Gastrocnemius medialis (tissue), 4 donors: ENCODE measurements around the gene GATC. TPM values are rescaled to one million over a fixed set of nuclear protein-coding genes. Genes with fewer than 3 reads are reported as not detected.

Experiments
- ATAC-seq, 2 donors: fragments of 150-250 bp; one replicate each; pipeline ENCODE4 v1.9.1; 2016
- DNase-seq, 2 donors: peaks; one replicate each; pipeline ENCODE4 v3.0.0-alpha.2; 2019
- H3K27ac ChIP-seq, 4 donors: fragments of 200-600 bp; sonication (generic); 1 replicate in 1 of 4; 2 replicates in 3 of 4; pipeline ENCODE4 v1.5.1; 2016 to 2018; ENCODE audit warnings: mild to moderate bottlenecking in 2 of 4, moderate library complexity in 1 of 4
- H3K27me3 ChIP-seq, 3 donors: fragments of 200-600 bp; sonication (generic) in 2 of 3; 1 replicate in 1 of 3; 2 replicates in 2 of 3; pipeline versions ENCODE4 v1.5.1 to v1.6.0; 2016 to 2019; ENCODE audit warnings: mild to moderate bottlenecking in 1 of 3, moderate library complexity in 1 of 3
- H3K36me3 ChIP-seq, 2 donors: fragments of 200-600 bp; sonication (generic) in 1 of 2; one replicate each; pipeline ENCODE4 v1.5.1; 2017 to 2018
- H3K4me1 ChIP-seq, 2 donors: fragments of 200-600 bp; sonication (generic) in 1 of 2; one replicate each; pipeline ENCODE4 v1.5.1; 2016 to 2017; ENCODE audit warnings: mild to moderate bottlenecking in 2 of 2
- H3K4me3 ChIP-seq, 4 donors: fragments of 200-600 bp; sonication (generic) in 3 of 4; 1 replicate in 1 of 4; 2 replicates in 3 of 4; pipeline ENCODE4 v1.5.1; 2016 to 2019; ENCODE audit warnings: mild to moderate bottlenecking in 2 of 4
- H3K9me3 ChIP-seq, 3 donors: fragments of 200-600 bp; sonication (generic) in 2 of 3; 1 replicate in 1 of 3; 2 replicates in 2 of 3; pipeline ENCODE4 v1.5.1; 2016 to 2019
- CTCF ChIP-seq, 5 experiments: fragments of 450-650 bp in 3 of 5; fragments of 200-600 bp in 2 of 5; sonication (generic) in 2 of 5; IDR thresholded peaks in 4 of 5; conservative IDR thresholded peaks in 1 of 5; 1 replicate in 4 of 5; 2 replicates in 1 of 5; pipeline ENCODE4 v1.5.1; 2016 to 2019; ENCODE audit warnings: antibody characterized with exemption in 5 of 5, mild to moderate bottlenecking in 3 of 5, moderate library complexity in 3 of 5
- POLR2A ChIP-seq, 2 donors: fragments of 450-650 bp; IDR thresholded peaks; one replicate each; pipeline ENCODE4 v1.6.1; 2017; ENCODE audit warnings: antibody characterized with exemption in 2 of 2, mild to moderate bottlenecking in 2 of 2, moderate library complexity in 2 of 2
- in situ Hi-C, 4 donors: fragments of 200-750 bp; cut with MboI; loops; one replicate each; pipeline versions ENCODE4 v1.15.0 to v1.8.0; 2017; ENCODE audit warnings: low sequenced_read_pairs in 4 of 4
- intact Hi-C: fragments of 100-400 bp; cut with DNase I; formaldehyde crosslinking; loops from one replicate; pipeline ENCODE4 v1.15.1; 2023; ENCODE audit warnings: low total_unique reads
- total RNA-seq, 4 donors: library from RNA; depleted of rRNA; stranded (reverse); fragments of >200 nt; gene quantifications; one replicate each; pipeline versions ENCODE4 v1.1.0 to v1.2.3, GENCODE V29; 2016

The GATC gene
- total RNA-seq, 4 donors from 2014 or later, result 14.5 to 20.7 (median 18.4) TPM

GRCh38 chr12:120466560-120467315 lies 20.5 kb downstream of the GATC start:
- ATAC-seq, result no peak
- H3K4me1 ChIP-seq, result peaks cover 15 to 25% of the 10 kb centered on the region in 2 donors

GRCh38 chr12:120467439-120467838 lies 21.2 kb downstream of the GATC start:
- Histone ChIP-seq H3K4me1 (peaks cover 15 to 32% of the 10 kb centered on the region in 2 donors), H3K4me3 (no peak overlapping the region), H3K27ac (peak overlapping the region in 1 of 4 donors; percentile 11), H3K36me3 (peaks cover 0 to 34% of the 10 kb centered on the region in 2 donors), H3K9me3 (no peaks in the 10 kb centered on the region), H3K27me3 (no peaks in the 10 kb centered on the region)
- ATAC-seq, result no peak
- no peak for DNase-seq
- intact Hi-C loops (no loop called here), in situ Hi-C loops (no loop called here)
- TF ChIP-seq CTCF (IDR thresholded peaks at IDR 0.05 in 4 of 5, conservative IDR thresholded peaks at IDR 0.05 in 1 of 5) (no peak), POLR2A (IDR thresholded peaks at IDR 0.05) (no peak)

More at GRCh38 chr12:120466560-120467315, 20.5 kb downstream of the GATC start:
- in situ Hi-C loops (no loop called here), intact Hi-C loops (no loop called here)
- peak in 1 of 2 donors; percentile 22 for DNase-seq
- Histone ChIP-seq H3K4me3 (no peak overlapping the region), H3K27ac (peak overlapping the region in 1 of 4 donors; percentile 11), H3K36me3 (peaks cover 0 to 41% of the 10 kb centered on the region in 2 donors), H3K27me3 (no peaks in the 10 kb centered on the region), H3K9me3 (no peaks in the 10 kb centered on the region)
- TF ChIP-seq CTCF (IDR thresholded peaks at IDR 0.05 in 4 of 5, conservative IDR thresholded peaks at IDR 0.05 in 1 of 5) (peak in 2 of 5 experiments; percentile 23 to 41), POLR2A (IDR thresholded peaks at IDR 0.05) (no peak)

GRCh38 chr12:120468325-120468820 lies 22.1 kb downstream of the GATC start:
- intact Hi-C loops (loop anchor here (2.0 kb wide), 2 partner anchors 22 to 30 kb away; partner anchors contain the start of genes COX6A1, GATC and TRIAP1), in situ Hi-C loops (no loop called here)
- Histone ChIP-seq H3K27ac (peak overlapping the region; percentile 87 to 93 (median 90)), H3K27me3 (no peaks in the 10 kb centered on the region), H3K4me1 (peaks cover 15 to 32% of the 10 kb centered on the region in 2 donors), H3K36me3 (peaks cover 0 to 24% of the 10 kb centered on the region in 2 donors), H3K9me3 (no peaks in the 10 kb centered on the region), H3K4me3 (peak overlapping the region; percentile 82 to 99 (median 90))
- DNase-seq (peak in 1 of 2 donors; percentile 30), ATAC-seq (peak in 1 of 2 donors; percentile 25)
- no peak for TF ChIP-seq CTCF (IDR thresholded peaks at IDR 0.05 in 4 of 5, conservative IDR thresholded peaks at IDR 0.05 in 1 of 5)
- TF ChIP-seq POLR2A (IDR thresholded peaks at IDR 0.05), result no peak

- TF ChIP-seq CTCF (IDR thresholded peaks at IDR 0.05 in 4 of 5, conservative IDR thresholded peaks at IDR 0.05 in 1 of 5) (no peak), POLR2A (IDR thresholded peaks at IDR 0.05) (no peak)
- H3K27ac ChIP-seq, result peak overlapping the region; percentile 87 to 93 (median 90)
- in situ Hi-C loops, result no loop called here
- H3K4me3 ChIP-seq, result peak overlapping the region; percentile 82 to 99 (median 90)
- H3K36me3 ChIP-seq, result peaks cover 0 to 19% of the 10 kb centered on the region in 2 donors
- DNase-seq (no peak), ATAC-seq (peak; percentile 25 to 35)
- H3K27me3 ChIP-seq, result no peaks in the 10 kb centered on the region
- intact Hi-C loops, result loop anchor here (1.0 to 2.0 kb wide), 3 partner anchors 22 to 30 kb away; partner anchors contain the start of genes COX6A1, DYNLL1, GATC and TRIAP1
- no peaks in the 10 kb centered on the region for H3K9me3 ChIP-seq
- H3K4me1 ChIP-seq, result peaks cover 15 to 32% of the 10 kb centered on the region in 2 donors
Measured at GRCh38 chr12:120468821-120469449, 22.7 kb downstream of the GATC start.
